Activated CD8-positive, alpha-beta T cell treated with anti-CD3 and anti-CD28 coated beads for 36 hours (primary cell): ENCODE data around the gene NKTR. TPM values are rescaled to one million over a fixed set of nuclear protein-coding genes. Genes with fewer than 3 reads are reported as not detected.
A peak's percentile ranks its signal among the peaks of the same experiment; 100 is the strongest.

Source experiments
- ATAC-seq: fragments of 200-7000 bp; cut with Tn5 transposase; one replicate; pipeline ENCODE4 v1.10.0; 2021; ENCODE audit warnings: mild to moderate bottlenecking, moderate library complexity
- CTCF ChIA-PET: fragments of 350-600 bp; sonication (Branson Sonifier 250); formaldehyde crosslinking; loops from one replicate; lab custom pipeline; 2021; ENCODE audit warnings: antibody characterized with exemption; lab: Charles Lee
- POLR2A ChIA-PET: fragments of 350-600 bp; sonication (Branson Sonifier 250); formaldehyde crosslinking; loops from one replicate; lab custom pipeline; 2021; ENCODE audit warnings: antibody characterized with exemption; lab: Charles Lee
- DNase-seq: peaks from one replicate; pipeline ENCODE4 v3.0.0-alpha.2; 2020
- H3K27ac Mint-ChIP-seq: one replicate; pipeline ENCODE4 v1.8.0; 2021; ENCODE audit warnings: mild to moderate bottlenecking, mixed read lengths
- H3K27me3 Mint-ChIP-seq: one replicate; pipeline ENCODE4 v1.8.0; 2021; ENCODE audit warnings: mixed read lengths
- H3K36me3 Mint-ChIP-seq: one replicate; pipeline ENCODE4 v1.8.0; 2021; ENCODE audit warnings: low read depth, mixed read lengths
- H3K4me1 Mint-ChIP-seq: one replicate; pipeline ENCODE4 v1.8.0; 2021; ENCODE audit warnings: low read depth, mixed read lengths
- H3K4me3 Mint-ChIP-seq: one replicate; pipeline ENCODE4 v1.8.0; 2021; ENCODE audit warnings: mild to moderate bottlenecking, moderate library complexity, mixed read lengths
- H3K9me3 Mint-ChIP-seq: one replicate; pipeline ENCODE4 v1.8.0; 2021; ENCODE audit warnings: mixed read lengths
- CTCF ChIP-seq: fragments of 200-600 bp; IDR thresholded peaks from one replicate; pipeline ENCODE4 v1.8.0; 2022; ENCODE audit warnings: antibody characterized with exemption, mild to moderate bottlenecking
- intact Hi-C: fragments of 100-400 bp; cut with micrococcal nuclease; formaldehyde crosslinking; loops from one replicate; pipeline ENCODE4 v1.10.0; 2022
- total RNA-seq, 2 experiments: library from RNA; stranded (reverse); gene quantifications; one replicate each; pipeline ENCODE4 v1.2.3, GENCODE V29; 2021

The NKTR gene
- total RNA-seq, 2 experiments from 2014 or later: 63.4 to 65.9 TPM

GRCh38 chr3:42683875-42684598 is 83.6 kb downstream of the NKTR start:
- intact Hi-C loops: no loop called here
- CTCF ChIA-PET: no interaction called here

GRCh38 chr3:42684632-42685362 is 84.3 kb downstream of the NKTR start:
- CTCF ChIA-PET: no interaction called here
- H3K4me3 Mint-ChIP-seq: no peak overlapping the region
- POLR2A ChIA-PET: interaction anchor here (0.9 kb wide), 1 partner anchor 84 kb away, joined by 3 read pairs; the partner anchor contains the start of gene NKTR

More at GRCh38 chr3:42683875-42684598, 83.6 kb downstream of the NKTR start:
- H3K36me3 Mint-ChIP-seq: no peaks in the 10 kb centered on the region
- no peak overlapping the region for H3K4me3 Mint-ChIP-seq
- ATAC-seq: peak; percentile 92
- no peaks in the 10 kb centered on the region for H3K4me1 Mint-ChIP-seq
- no peak for TF ChIP-seq CTCF
- POLR2A ChIA-PET: interaction anchor here (0.9 kb wide), 1 partner anchor 83 kb away, joined by 3 read pairs; the partner anchor contains the start of gene NKTR
- DNase-seq: peak; percentile 73
- H3K27me3 Mint-ChIP-seq: peaks cover 9% of the 10 kb centered on the region
- H3K9me3 Mint-ChIP-seq: peaks cover 1% of the 10 kb centered on the region
- no peak overlapping the region for H3K27ac Mint-ChIP-seq

GRCh38 chr3:42685363-42685881 is 84.9 kb downstream of the NKTR start, which contains the start of gene KLHL40:
TSS of gene KLHL40 (plus strand) at chr3:42685537. CDS start at chr3:42685619, 82 bp downstream.
- peaks cover 9% of the 10 kb centered on the region for H3K27me3 Mint-ChIP-seq
- no peaks in the 10 kb centered on the region for H3K9me3 Mint-ChIP-seq
- TF ChIP-seq CTCF: no peak
- H3K36me3 Mint-ChIP-seq: no peaks in the 10 kb centered on the region
- no peak within 1 kb of the TSS for H3K4me3 Mint-ChIP-seq
- ATAC-seq: no peak
- ChIA-PET CTCF (no interaction called here), POLR2A (no interaction called here)
- DNase-seq: no peak
- H3K27ac Mint-ChIP-seq: no peak within 1 kb of the TSS
- no peaks in the 10 kb centered on the region for H3K4me1 Mint-ChIP-seq
- intact Hi-C loops: no loop called here

More at GRCh38 chr3:42684632-42685362, 84.3 kb downstream of the NKTR start:
- no peaks in the 10 kb centered on the region for H3K4me1 Mint-ChIP-seq
- no peaks in the 10 kb centered on the region for H3K36me3 Mint-ChIP-seq
- no peak for ATAC-seq
- intact Hi-C loops: no loop called here
- no peak for TF ChIP-seq CTCF
- no peak for DNase-seq
- no peak overlapping the region for H3K27ac Mint-ChIP-seq
- H3K9me3 Mint-ChIP-seq: no peaks in the 10 kb centered on the region
- peaks cover 9% of the 10 kb centered on the region for H3K27me3 Mint-ChIP-seq

GRCh38 chr3:42685891-42686820 is 85.7 kb downstream of the NKTR start:
- DNase-seq (no peak), ATAC-seq (no peak)
- Mint-ChIP-seq H3K27me3 (peaks cover 9% of the 10 kb centered on the region), H3K4me3 (no peak overlapping the region), H3K4me1 (no peaks in the 10 kb centered on the region), H3K9me3 (no peaks in the 10 kb centered on the region), H3K36me3 (no peaks in the 10 kb centered on the region), H3K27ac (no peak overlapping the region)
- ChIA-PET POLR2A (no interaction called here), CTCF (no interaction called here)
- intact Hi-C loops: no loop called here
- TF ChIP-seq CTCF: no peak
